ENCODE results near the gene TSC22D2.

The TSC22D2 gene

GRCh38 chr3:150385296-150386242 is 22.5 kb upstream of the TSC22D2 start:
- no peak for DNase-seq (ENCODE audit: low read depth)

- DNase-seq (ENCODE audit: low read depth), result no peak
Measured at GRCh38 chr3:150388498-150389418, 19.3 kb upstream of the TSC22D2 start.

DNA sequence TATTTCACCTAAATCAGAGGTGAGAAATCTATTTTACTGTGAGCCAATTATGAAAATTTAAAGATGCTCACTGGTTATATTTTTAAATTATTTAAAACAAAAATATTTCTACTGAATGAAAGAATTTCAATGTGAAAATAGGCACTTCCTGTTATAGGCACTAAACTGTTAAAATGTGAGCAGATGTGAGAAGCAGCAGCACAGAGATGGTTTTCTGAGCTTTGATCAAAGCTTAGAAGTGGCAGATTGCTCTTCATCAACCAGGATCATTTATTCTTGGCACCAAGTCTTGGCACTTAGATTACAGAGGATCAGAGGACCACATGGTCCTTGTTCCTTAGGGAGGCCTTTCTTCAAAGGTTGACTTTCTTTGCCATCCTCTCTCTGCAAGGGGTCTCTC is 18.0 kb upstream of the TSC22D2 start:
- DNase-seq (ENCODE audit: low read depth), result no peak

DNA sequence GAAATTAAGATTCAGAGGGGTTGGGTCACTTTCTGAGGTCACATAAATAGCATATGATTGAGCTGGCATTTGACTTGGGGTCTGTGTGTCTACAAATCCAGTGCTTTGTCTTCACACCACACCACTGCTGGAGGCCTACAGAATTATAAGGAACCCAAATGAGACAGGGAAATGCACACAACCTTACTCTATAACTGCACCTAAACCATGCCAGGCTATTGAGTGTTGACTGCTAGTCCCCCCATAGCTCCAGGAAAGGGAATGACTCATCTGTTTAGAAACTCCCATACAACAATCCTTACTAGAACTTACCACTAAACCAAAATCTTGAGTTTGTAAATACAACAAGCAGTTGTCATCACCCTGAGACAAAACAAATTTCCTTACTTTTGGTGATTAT is 16.9 kb upstream of the TSC22D2 start:
- DNase-seq (ENCODE audit: low read depth), result peak; percentile 61

DNA sequence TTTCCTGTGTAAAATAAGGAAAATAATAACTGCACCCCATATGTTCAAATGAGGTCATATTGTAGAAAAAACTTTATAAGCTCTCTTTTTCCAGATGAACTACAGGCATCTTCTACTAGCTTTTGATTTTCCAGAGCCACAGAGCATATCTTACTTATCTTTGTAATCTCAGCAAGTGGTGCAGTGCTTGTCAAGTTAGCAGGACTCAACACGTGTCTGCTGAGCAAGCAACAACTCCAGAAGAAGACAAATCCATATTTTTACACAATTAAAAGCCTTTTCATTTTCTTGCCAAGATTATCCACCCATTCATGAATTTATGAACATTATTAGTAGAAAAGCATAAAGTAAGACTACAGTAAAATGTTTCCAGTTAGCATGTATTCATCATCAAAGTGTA is 14.4 kb upstream of the TSC22D2 start:
- no peak for DNase-seq (ENCODE audit: low read depth)

DNA sequence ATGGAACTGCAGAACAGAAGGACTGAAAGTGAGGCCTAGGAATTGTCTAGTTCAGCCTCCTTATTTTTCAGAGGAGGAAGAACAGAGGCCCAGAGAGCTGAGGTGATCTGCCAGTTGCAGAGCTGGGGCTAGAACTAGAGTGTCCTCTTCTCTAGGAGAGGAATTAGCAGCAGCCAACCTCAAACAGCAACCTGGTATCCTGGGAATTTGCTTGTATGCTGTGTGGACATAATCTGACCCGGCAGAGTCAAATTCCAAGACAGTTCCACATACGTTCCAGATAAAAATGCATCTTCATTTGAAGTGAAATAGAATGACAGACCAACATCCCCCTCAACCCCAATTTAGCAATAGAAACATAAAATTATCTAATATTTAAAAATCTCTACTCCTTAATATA is 13.5 kb upstream of the TSC22D2 start:
- DNase-seq (ENCODE audit: low read depth), result peak; percentile 47

DNA sequence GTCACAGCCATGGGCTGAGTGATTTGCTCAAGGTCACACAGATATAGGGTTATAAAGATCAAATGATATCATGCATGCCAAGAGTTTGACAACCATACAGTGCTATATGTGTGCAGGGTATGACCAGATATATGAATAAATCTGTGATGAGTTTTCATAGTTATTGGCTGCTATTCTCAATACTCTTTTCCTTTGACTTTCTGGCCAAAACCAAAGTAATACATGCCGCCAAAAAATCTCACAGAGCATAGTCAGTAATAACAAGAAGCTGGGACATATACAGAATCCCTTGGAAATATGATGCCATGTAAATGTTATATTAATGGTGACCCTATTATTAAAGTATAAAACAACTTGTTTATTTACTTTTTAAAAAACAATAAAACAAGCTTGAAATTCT is 11.6 kb upstream of the TSC22D2 start:
- no peak for DNase-seq (ENCODE audit: low read depth)

- no peak for DNase-seq (ENCODE audit: low read depth)
Measured at GRCh38 chr3:150396956-150397550, 11.0 kb upstream of the TSC22D2 start.

- DNase-seq (ENCODE audit: low read depth), result no peak
Measured at GRCh38 chr3:150399060-150399459, 9.0 kb upstream of the TSC22D2 start.

DNA sequence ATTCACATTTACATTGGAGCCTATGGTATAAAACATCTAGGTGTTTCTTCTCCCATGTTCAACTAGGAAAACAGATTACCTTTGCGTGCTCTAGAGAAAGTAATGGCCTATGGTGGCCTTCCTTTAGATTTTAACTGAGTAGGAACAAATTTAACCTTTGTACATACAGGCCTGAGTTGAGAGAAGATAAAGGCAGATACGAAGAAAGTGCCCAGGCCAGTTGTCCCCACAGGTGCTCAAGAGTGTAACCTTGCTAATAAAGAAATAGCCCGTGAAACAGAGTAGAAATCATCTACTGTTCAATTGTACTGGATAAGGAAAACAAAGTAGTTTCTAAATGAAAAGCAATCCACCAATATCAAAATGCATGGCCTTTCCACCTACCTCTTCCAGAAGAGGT is 6.8 kb upstream of the TSC22D2 start:
- DNase-seq (ENCODE audit: low read depth), result no peak

GRCh38 chr3:150402217-150402616 is 5.9 kb upstream of the TSC22D2 start:
- DNase-seq (ENCODE audit: low read depth), result no peak

GRCh38 chr3:150404023-150404422 is 4.1 kb upstream of the TSC22D2 start:
- DNase-seq (ENCODE audit: low read depth), result no peak

DNA sequence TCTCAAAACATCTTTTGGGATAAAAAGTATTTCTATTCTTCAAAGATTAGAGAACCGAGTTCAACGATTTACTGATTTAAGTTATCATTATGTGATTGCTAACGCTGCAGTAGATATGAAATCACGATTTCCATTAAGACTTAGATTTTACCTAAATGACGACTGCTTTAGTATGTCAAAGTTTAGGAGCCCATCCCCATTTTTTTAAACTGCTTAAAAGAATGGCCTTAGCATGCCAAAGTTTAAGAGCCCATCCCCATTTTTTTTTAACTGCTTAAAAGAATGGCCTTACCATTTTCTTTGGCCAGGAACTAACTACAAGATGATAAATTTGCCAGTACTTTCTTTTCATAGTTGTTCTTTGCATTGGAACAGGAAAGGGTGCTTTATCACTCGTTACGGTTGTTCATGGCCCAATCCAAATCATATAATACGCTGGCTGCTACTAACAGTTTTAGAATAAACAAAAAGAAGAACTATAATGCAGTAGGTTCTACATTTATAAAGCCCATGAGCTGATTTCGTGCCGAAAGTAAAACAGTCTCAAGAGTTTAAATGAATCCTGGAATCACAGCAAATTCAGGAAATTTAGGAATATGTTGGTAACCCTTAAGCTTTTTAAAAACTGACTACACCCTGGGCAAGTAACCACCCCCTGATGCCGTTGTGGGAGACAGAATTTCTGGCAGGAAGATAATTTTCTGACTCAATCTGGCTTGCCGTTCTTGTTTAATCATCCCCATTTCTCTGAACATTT is 869 bp upstream of the TSC22D2 start:
- no peak for DNase-seq (ENCODE audit: low read depth)

DNA sequence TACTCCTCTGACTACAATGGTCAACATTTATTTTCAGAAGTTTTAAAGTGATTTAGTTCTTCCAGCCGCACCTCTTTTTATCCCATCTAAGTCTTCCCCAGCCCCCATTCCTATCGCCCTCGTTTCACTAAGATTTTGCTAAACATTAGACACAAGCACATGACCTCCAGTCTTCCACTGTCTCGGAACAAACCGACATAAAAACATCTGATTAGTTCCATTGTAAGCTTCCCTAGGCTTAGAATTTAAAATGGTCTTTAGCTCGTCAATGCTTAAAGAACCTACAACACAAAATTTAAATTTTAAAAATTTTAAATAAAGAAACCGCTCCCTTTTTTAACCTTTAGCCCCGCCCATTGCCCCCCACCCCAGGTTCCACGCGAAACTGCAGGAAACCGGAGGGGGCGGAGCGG is 284 bp upstream of the TSC22D2 start:
- DNase-seq (ENCODE audit: low read depth), result peak; percentile 71

DNA sequence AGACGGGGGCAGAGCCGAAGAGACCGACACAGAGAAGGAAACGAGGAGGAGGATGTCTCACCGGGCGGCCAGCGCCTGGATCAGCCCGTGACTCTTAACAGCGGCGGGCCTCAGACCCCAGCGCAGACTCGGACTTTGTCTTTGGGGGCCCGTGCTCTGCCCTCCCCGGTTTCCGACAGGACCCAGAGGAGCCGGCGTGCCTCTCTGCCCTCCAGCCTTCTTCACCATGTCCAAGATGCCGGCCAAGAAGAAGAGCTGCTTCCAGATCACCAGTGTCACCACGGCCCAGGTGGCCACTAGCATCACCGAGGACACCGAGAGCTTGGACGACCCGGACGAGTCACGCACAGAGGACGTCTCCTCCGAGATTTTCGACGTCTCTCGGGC is 1.0 kb downstream of the TSC22D2 start:
- DNase-seq (ENCODE audit: low read depth), result no peak

DNA sequence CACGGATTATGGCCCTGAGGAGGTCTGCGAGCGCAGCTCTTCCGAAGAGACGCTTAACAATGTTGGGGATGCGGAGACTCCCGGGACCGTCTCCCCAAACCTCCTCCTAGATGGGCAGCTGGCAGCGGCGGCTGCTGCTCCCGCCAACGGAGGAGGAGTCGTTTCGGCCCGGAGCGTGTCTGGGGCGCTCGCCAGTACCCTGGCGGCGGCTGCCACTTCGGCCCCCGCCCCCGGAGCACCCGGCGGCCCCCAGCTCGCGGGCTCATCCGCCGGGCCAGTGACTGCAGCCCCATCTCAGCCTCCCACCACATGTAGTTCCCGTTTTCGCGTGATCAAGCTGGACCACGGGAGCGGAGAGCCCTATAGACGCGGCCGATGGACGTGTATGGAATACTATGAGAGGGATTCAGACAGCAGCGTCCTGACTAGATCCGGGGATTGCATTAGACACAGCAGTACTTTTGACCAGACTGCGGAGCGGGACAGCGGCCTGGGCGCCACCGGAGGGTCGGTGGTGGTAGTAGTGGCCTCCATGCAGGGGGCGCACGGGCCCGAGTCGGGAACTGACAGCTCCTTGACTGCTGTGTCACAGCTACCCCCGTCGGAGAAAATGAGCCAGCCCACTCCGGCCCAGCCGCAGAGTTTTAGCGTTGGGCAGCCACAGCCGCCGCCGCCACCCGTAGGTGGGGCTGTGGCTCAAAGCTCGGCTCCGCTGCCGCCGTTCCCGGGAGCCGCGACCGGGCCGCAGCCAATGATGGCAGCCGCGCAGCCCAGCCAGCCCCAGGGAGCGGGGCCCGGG is 1.6 kb downstream of the TSC22D2 start:
- peak; percentile 59 for DNase-seq (ENCODE audit: low read depth)

DNA sequence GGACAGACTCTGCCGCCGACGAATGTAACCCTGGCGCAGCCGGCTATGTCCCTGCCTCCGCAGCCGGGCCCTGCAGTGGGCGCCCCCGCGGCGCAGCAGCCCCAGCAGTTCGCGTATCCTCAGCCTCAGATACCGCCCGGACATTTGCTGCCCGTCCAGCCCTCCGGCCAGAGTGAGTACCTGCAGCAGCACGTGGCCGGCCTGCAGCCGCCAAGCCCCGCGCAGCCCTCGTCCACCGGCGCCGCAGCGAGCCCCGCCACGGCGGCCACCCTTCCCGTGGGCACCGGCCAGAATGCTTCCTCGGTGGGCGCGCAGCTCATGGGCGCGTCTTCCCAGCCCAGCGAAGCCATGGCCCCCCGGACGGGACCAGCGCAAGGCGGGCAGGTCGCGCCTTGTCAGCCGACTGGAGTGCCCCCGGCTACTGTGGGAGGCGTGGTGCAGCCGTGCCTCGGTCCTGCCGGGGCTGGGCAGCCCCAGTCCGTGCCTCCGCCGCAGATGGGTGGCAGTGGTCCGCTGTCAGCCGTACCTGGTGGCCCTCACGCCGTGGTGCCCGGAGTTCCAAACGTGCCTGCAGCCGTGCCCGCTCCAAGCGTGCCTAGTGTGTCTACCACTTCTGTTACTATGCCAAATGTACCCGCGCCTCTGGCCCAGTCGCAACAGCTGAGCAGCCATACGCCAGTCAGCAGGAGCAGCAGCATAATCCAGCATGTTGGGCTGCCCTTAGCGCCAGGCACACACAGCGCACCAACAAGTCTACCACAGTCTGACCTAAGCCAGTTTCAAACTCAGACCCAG is 2.4 kb downstream of the TSC22D2 start:
- DNase-seq (ENCODE audit: low read depth), result peak; percentile 40

DNA sequence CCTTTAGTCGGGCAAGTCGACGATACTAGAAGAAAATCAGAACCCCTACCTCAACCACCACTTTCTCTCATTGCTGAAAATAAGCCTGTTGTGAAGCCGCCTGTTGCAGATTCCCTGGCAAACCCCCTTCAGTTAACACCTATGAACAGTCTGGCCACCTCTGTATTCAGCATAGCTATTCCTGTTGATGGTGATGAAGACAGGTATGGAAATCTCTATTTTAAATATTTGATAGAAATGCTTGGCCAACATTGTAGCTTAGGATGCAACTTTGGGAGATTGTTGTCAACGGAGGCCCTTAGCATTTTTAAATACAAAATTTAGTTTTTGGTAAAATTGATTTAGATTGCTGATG is 3.0 kb downstream of the TSC22D2 start:
- no peak for DNase-seq (ENCODE audit: low read depth)

DNA sequence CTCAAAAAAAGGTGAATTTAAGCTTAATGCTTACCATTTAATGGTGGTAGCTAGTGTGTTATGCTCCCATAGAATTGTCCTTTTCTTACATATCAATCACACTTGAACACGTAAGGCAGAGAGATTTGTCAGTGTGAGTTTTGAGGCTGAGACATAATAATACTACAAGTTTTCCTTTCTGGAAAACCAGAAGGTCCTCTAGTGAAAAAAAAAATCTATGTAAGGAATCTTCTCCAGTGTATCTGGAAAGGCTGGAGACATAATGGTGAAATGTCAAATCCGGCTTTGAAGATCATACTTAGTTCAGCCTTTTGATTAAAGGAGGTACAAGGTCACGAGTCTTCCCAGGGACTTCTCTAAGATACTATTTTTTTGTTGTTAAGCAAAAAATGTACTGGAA is 3.4 kb downstream of the TSC22D2 start:
- no peak for DNase-seq (ENCODE audit: low read depth)

DNA sequence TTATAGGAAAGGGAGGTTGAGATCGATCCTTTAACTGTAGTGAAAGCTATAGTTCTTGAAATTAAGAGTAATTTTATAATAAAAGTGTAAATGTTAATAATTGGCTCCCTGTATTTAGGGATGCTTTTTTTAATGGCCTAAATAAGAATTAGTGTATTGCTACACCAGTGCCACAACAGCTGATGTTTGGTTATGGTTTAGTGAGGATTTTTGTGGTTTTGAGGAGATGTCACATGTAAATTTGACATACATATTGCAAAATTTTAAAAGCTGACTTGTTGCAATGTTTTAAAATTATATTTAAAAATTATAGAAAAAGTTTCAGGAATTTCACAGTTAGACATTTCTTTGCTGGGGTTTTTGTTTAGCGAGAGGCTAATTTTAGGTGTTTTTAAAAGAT is 3.9 kb downstream of the TSC22D2 start:
- peak; percentile 71 for DNase-seq (ENCODE audit: low read depth)
